GM12875 (cell line): ENCODE results near the gene CEP63.
"Not testable (repeated sequence)": the region's sequence is repeated elsewhere in the genome, so short reads cannot be mapped to it uniquely, and the experiment has no call there.

ENCODE experiments used
- H3K4me3 ChIP-seq: one replicate; pipeline ENCODE4 v1.5.1; 2011; ENCODE audit warnings: low read depth, low read length, control low read depth
- TF ChIP-seq, protein P1 (sequence below): IDR thresholded peaks from 2 replicates; pipeline ENCODE4 v1.5.1; 2011; ENCODE audit warnings: low read depth, mild to moderate bottlenecking, control low read depth, inconsistent platforms, low read length, moderate library complexity, borderline replicate concordance; ENCODE audit not compliant: insufficient read depth

Gene CEP63

DNA sequence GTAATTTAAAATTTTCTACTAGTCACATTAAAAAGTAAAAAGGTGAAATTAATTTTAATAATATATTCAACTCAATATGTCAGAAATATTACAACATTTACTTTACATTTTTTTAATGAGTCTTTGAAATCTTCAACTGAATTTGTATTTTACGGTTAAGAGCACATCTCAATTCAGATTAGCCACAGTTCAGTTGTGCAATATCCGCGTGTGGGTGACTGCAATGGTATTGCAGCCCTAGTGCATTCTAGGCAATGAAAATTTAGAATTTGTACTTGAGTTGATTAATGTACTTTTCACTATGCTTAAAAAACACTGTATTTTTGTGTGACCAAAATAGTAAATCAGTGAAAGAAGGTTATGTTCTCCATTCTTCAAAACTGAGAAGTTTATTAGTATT lies 57.3 kb downstream of the CEP63 start:
- TF ChIP-seq, protein P1, sequence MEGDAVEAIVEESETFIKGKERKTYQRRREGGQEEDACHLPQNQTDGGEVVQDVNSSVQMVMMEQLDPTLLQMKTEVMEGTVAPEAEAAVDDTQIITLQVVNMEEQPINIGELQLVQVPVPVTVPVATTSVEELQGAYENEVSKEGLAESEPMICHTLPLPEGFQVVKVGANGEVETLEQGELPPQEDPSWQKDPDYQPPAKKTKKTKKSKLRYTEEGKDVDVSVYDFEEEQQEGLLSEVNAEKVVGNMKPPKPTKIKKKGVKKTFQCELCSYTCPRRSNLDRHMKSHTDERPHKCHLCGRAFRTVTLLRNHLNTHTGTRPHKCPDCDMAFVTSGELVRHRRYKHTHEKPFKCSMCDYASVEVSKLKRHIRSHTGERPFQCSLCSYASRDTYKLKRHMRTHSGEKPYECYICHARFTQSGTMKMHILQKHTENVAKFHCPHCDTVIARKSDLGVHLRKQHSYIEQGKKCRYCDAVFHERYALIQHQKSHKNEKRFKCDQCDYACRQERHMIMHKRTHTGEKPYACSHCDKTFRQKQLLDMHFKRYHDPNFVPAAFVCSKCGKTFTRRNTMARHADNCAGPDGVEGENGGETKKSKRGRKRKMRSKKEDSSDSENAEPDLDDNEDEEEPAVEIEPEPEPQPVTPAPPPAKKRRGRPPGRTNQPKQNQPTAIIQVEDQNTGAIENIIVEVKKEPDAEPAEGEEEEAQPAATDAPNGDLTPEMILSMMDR = no peak
- no peak overlapping the region for H3K4me3 ChIP-seq

DNA sequence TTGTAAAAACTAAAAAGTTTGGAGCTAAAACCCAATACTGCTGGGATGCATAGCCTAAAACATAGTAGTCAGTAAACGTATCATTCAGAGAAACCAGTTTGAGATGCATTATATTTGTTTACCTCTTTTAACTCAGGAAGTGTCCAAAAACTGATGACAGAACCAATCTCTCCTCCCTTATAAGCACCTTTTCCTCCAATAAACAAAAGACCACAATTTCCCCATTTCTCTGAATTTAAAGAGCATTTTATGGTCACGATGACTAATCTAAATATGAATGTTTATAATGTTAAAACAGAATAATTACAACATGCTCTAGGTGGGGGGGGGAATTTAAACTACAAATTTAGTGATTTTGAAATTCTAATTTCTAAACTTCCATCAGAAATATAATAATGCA lies 58.5 kb downstream of the CEP63 start:
- no peak overlapping the region for H3K4me3 ChIP-seq
- TF ChIP-seq, protein P1 = no peak

DNA sequence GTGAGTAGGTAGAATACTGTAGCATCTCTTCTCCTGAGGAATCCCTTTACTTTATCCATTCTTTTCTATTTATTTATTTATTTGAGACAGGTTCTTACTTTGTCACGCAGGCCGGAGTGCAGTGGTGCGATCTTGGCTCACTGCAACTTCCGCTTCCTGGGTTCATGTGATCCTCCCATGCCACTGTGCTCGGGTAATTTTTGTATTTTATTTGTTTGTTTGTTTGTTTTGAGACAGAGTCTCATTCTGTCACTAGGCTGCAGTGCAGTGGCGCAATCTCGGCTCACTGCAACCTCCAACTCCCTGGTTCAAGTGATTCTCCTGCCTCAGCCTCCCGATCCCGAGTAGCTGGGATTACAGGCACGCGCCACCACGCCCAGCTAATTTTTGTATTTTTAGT lies 58.9 kb downstream of the CEP63 start:
- not testable (repeated sequence) for H3K4me3 ChIP-seq

DNA sequence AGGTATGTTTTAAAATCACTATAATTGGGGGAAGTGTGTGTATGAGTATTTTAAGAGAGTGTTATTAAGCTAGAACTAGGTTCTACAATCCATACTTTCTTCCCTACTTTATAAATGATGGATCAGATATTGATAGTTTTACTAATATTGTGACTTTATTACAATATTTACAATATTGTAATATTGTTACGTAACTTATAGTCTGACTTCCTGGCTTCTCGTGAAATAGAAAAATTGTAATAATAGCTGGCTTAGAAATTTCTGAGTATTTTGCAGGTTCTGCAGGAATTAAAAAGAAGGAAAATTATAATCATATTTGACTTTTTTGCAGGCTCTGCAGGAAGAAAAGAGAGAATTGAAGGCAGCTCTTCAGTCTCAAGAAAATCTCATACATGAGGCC lies 60.0 kb downstream of the CEP63 start:
- TF ChIP-seq, protein P1 = no peak
- H3K4me3 ChIP-seq = no peak overlapping the region

DNA sequence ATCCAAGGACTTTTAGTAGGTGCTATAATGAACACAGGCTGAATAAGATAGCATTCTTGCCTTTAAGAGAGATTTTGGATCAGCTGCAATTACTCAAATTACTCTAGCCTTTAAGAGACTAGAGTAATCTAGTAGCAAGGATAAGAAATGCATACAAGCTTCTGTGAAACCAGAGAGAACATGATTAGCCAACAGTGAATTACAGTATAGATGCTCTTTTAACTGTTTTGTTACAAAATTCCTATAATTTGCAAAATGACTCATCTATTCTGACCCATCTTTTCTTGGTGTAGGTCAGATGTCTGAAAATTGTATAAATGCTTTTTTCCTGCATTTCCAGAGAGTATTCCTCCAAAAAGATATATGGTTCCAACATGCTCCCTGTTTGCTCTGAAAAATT lies 66.9 kb downstream of the CEP63 start:
- TF ChIP-seq, protein P1 = no peak
- H3K4me3 ChIP-seq = no peak overlapping the region

DNA sequence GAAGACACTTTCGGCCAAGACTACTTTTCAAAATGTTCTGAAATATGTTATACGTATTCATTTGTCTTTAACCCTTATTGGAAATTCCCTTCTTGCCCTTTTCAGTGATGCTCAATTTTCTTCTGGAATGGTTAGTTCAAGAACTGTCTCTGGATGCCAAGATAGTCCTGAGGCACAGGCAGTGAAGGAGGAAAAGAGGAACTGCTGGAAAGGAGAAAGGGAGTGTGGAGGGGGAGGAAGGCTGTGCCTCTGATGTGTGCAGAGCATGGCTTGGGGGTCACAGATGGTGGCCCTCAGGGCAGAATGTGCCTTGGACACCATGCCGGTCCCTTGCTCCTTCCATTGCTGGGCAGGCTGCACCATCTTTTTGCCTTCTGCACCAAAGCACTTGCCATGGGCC lies 73.7 kb downstream of the CEP63 start:
- H3K4me3 ChIP-seq = no peak overlapping the region
- TF ChIP-seq, protein P1 = no peak

DNA sequence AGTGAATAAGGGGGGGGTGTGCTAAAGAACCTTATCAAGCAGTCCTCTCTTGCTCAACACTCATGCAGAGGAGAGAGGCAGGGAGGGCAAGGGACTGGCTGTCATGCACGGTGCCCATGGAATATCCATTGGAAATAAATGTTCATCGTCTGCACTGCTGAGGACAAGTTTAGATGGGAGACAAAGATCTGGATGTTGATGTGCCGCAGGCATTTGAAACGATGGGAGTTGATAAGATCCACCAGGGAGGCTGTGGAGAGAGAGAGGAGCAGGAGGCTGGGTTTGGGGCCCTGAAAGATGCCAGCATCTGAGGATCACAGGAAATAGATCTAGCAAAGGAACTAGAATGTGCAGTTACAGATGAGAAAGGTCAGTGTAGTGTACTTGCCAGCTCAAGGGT lies 76.2 kb downstream of the CEP63 start:
- no peak overlapping the region for H3K4me3 ChIP-seq
- TF ChIP-seq, protein P1 = no peak

DNA sequence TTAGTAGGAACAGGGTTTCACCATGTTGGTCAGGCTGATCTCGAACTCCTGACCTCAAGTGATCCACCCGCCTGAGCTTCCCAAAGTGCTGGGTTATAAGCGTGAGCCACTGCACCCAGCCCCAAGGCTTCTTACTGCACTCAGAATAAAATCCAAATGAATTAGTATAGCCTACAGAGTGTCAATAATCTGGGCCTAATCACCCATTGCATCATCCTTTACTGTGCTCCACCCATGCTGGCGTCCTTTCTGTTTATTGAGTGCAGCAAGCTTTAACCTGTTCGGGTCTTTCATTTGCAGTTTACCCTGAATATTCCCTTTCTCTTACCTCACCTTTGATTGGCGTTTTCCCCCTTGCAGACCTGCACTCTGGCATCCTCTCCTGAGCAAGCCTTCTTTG lies 77.7 kb downstream of the CEP63 start:
- TF ChIP-seq, protein P1 = no peak
- H3K4me3 ChIP-seq = no peak overlapping the region
